Calu3 (cell line): Measurements from ENCODE around the gene GET4. TPM values are rescaled to one million over a fixed set of nuclear protein-coding genes. Genes with fewer than 3 reads are reported as not detected.

Experiments
- BruUV-seq: library from RNA; stranded (reverse); fragments of 400-500 nt; replicated peaks from 2 replicates; lab custom pipeline; 2021; lab: Mats Ljungman, UMichigan
- CTCF ChIA-PET: fragments of 300-600 bp; sonication (Branson Sonifier 250); formaldehyde crosslinking; loops from one replicate; lab custom pipeline; 2022; ENCODE audit warnings: antibody characterized with exemption; lab: Charles Lee
- DNase-seq: peaks from one replicate; pipeline ENCODE4 v3.0.0; 2022
- H3K27ac Mint-ChIP-seq: one replicate; pipeline ENCODE4 v1.8.0; 2022; ENCODE audit warnings: mixed read lengths; ENCODE audit not compliant: unreplicated experiment
- H3K27me3 Mint-ChIP-seq: one replicate; pipeline ENCODE4 v1.8.0; 2022; ENCODE audit warnings: mixed read lengths; ENCODE audit not compliant: unreplicated experiment
- H3K36me3 Mint-ChIP-seq: one replicate; pipeline ENCODE4 v1.8.0; 2022; ENCODE audit warnings: mild to moderate bottlenecking, moderate library complexity, mixed read lengths; ENCODE audit not compliant: insufficient read depth, unreplicated experiment
- H3K4me1 Mint-ChIP-seq: one replicate; pipeline ENCODE4 v1.8.0; 2022; ENCODE audit warnings: mild to moderate bottlenecking, low read depth, mixed read lengths; ENCODE audit not compliant: unreplicated experiment
- H3K4me3 Mint-ChIP-seq: one replicate; pipeline ENCODE4 v1.8.0; 2022; ENCODE audit warnings: mild to moderate bottlenecking, low read depth, moderate library complexity, mixed read lengths; ENCODE audit not compliant: unreplicated experiment
- H3K9me3 Mint-ChIP-seq: one replicate; pipeline ENCODE4 v1.8.0; 2022; ENCODE audit warnings: low read depth, mixed read lengths; ENCODE audit not compliant: unreplicated experiment
- CTCF ChIP-seq: fragments of 200-600 bp; IDR thresholded peaks from one replicate; pipeline ENCODE4 v1.8.0; 2022; ENCODE audit warnings: antibody characterized with exemption; ENCODE audit not compliant: unreplicated experiment
- intact Hi-C: fragments of 100-400 bp; cut with micrococcal nuclease; formaldehyde crosslinking; loops from one replicate; pipeline ENCODE4 v1.10.0; 2022; ENCODE audit not compliant: unreplicated experiment
- total RNA-seq: library from RNA; stranded (reverse); gene quantifications from 2 replicates; pipeline ENCODE4 v1.2.3, GENCODE V29; 2022

GET4 gene
- total RNA-seq, 1 experiment from 2014 or later, result 145 TPM

GRCh38 chr7:834277-834676, 42.1 kb upstream of the GET4 start:
- Mint-ChIP-seq H3K27me3 (no peaks in the 10 kb centered on the region), H3K4me1 (peaks cover 61% of the 10 kb centered on the region), H3K27ac (peak overlapping the region; percentile 32), H3K4me3 (no peak overlapping the region), H3K36me3 (peaks cover 70% of the 10 kb centered on the region), H3K9me3 (no peaks in the 10 kb centered on the region)
- TF ChIP-seq CTCF, result no peak
- CTCF ChIA-PET, result no interaction called here
- no peak for DNase-seq
- BruUV-seq, result no TSS peak
- intact Hi-C loops, result loop anchor here (5.0 kb wide), 2 partner anchors 38 to 512 kb away; no protein-coding TSS in a partner anchor

- no peak for DNase-seq
- CTCF ChIA-PET, result no interaction called here
- Mint-ChIP-seq H3K36me3 (peaks cover 72% of the 10 kb centered on the region), H3K9me3 (no peaks in the 10 kb centered on the region), H3K27ac (no peak overlapping the region), H3K4me1 (peaks cover 59% of the 10 kb centered on the region), H3K27me3 (no peaks in the 10 kb centered on the region), H3K4me3 (no peak overlapping the region)
- intact Hi-C loops, result no loop called here
- no peak for TF ChIP-seq CTCF
- no TSS peak for BruUV-seq
These were observed 41.3 kb upstream of the GET4 start for GRCh38 chr7:835021-835420.

GRCh38 chr7:835485-836401, 40.6 kb upstream of the GET4 start:
- H3K9me3 Mint-ChIP-seq, result no peaks in the 10 kb centered on the region
- peak overlapping the region; percentile 15 for H3K27ac Mint-ChIP-seq
- no TSS peak for BruUV-seq
- CTCF ChIA-PET, result interaction anchor here (0.9 to 1.7 kb wide), 7 partner anchors 11 to 114 kb away, joined by 3 to 11 read pairs (median 4); no protein-coding TSS in a partner anchor
- intact Hi-C loops, result loop anchor here (1.0 kb wide), 1 partner anchor 49 kb away; no protein-coding TSS in a partner anchor
- DNase-seq, result peak; percentile 21
- no peak for TF ChIP-seq CTCF
- H3K4me3 Mint-ChIP-seq, result no peak overlapping the region
- H3K4me1 Mint-ChIP-seq, result peaks cover 52% of the 10 kb centered on the region
- H3K27me3 Mint-ChIP-seq, result no peaks in the 10 kb centered on the region
- H3K36me3 Mint-ChIP-seq, result peaks cover 75% of the 10 kb centered on the region

- H3K27ac Mint-ChIP-seq, result peak overlapping the region; percentile 15
- intact Hi-C loops, result loop anchor here (1.0 kb wide), 1 partner anchor 50 kb away; no protein-coding TSS in a partner anchor
These were observed 39.9 kb upstream of the GET4 start for GRCh38 chr7:836429-836828.

More at GRCh38 chr7:836429-836828, 39.9 kb upstream of the GET4 start:
- BruUV-seq, result no TSS peak
- H3K4me1 Mint-ChIP-seq, result peaks cover 45% of the 10 kb centered on the region
- H3K9me3 Mint-ChIP-seq, result no peaks in the 10 kb centered on the region
- peak; percentile 60 for DNase-seq
- no peak overlapping the region for H3K4me3 Mint-ChIP-seq
- peak; percentile 32 for TF ChIP-seq CTCF
- H3K27me3 Mint-ChIP-seq, result no peaks in the 10 kb centered on the region
- H3K36me3 Mint-ChIP-seq, result peaks cover 75% of the 10 kb centered on the region
- CTCF ChIA-PET, result interaction anchor here (0.9 to 1.7 kb wide), 7 partner anchors 10 to 113 kb away, joined by 3 to 11 read pairs (median 4); no protein-coding TSS in a partner anchor
